Coronary artery (tissue), 2 donors: ENCODE results near the gene SUV39H2.
"Not testable (repeated sequence)": the region's sequence is repeated elsewhere in the genome, so short reads cannot be mapped to it uniquely, and the experiment has no call there.

Experiments
- DNase-seq: peaks from one replicate; pipeline ENCODE4 v3.0.0-alpha.2; 2017; ENCODE audit warnings: low spot score
- H3K27ac ChIP-seq, 2 donors: fragments of 200-600 bp; sonication (generic); one replicate each; pipeline ENCODE4 v1.5.1; 2016 to 2019
- H3K4me3 ChIP-seq: fragments of 200-600 bp; sonication (generic); 2 replicates; pipeline ENCODE4 v1.5.1; 2016; ENCODE audit warnings: mild to moderate bottlenecking, moderate library complexity
- TF ChIP-seq, protein P1 (sequence below): fragments of 200-600 bp; sonication (generic); IDR thresholded peaks from one replicate; pipeline ENCODE4 v1.5.1; 2019; ENCODE audit warnings: antibody characterized with exemption

The SUV39H2 gene

DNA sequence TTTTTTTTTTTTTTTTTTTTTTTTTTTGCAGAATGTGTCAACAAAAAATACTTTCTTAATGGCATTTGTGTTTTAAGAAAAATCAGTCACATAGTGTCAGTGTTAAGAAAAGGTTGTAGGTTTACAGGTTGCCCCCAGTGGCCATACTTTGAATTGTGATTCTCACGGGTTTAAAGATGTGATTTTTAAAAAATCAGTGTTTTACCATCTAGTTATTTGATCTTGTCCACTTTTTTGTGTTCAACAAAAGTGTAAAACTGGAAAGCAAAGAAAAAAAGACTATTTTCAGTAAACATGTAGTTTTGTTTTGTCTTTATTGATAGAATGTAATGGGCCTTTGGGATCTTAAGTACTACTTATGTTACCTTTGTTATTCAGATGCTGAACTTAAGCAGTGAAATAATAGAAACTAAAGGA, 25.7 kb downstream of the SUV39H2 start:
- H3K27ac ChIP-seq: no peak overlapping the region
- TF ChIP-seq, protein P1, sequence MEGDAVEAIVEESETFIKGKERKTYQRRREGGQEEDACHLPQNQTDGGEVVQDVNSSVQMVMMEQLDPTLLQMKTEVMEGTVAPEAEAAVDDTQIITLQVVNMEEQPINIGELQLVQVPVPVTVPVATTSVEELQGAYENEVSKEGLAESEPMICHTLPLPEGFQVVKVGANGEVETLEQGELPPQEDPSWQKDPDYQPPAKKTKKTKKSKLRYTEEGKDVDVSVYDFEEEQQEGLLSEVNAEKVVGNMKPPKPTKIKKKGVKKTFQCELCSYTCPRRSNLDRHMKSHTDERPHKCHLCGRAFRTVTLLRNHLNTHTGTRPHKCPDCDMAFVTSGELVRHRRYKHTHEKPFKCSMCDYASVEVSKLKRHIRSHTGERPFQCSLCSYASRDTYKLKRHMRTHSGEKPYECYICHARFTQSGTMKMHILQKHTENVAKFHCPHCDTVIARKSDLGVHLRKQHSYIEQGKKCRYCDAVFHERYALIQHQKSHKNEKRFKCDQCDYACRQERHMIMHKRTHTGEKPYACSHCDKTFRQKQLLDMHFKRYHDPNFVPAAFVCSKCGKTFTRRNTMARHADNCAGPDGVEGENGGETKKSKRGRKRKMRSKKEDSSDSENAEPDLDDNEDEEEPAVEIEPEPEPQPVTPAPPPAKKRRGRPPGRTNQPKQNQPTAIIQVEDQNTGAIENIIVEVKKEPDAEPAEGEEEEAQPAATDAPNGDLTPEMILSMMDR: peak; percentile 30
- DNase-seq: no peak

DNA sequence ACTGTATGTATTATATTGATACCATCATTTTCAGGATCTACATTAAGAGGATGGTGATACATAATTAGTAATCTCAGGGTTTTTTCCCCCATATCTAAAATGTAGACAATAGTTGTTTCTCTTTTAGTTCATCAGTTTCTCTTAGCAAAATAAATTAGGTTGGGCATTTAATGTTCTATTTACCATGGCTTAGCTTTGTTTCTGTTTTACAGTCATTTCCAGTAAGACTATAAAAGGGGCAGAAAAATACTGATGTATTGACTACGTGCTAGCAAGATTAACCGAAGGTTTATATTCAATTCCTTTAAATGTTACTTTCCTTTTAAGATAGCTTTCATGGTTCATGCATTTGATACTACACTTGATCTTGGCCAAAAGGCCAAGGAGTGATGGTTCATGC, 26.2 kb downstream of the SUV39H2 start:
- TF ChIP-seq, protein P1: no peak
- DNase-seq: no peak
- Histone ChIP-seq H3K27ac (no peak overlapping the region), H3K4me3 (no peak overlapping the region)

More for the DNA sequence above, 25.7 kb downstream of the SUV39H2 start:
- H3K4me3 ChIP-seq: no peak overlapping the region

DNA sequence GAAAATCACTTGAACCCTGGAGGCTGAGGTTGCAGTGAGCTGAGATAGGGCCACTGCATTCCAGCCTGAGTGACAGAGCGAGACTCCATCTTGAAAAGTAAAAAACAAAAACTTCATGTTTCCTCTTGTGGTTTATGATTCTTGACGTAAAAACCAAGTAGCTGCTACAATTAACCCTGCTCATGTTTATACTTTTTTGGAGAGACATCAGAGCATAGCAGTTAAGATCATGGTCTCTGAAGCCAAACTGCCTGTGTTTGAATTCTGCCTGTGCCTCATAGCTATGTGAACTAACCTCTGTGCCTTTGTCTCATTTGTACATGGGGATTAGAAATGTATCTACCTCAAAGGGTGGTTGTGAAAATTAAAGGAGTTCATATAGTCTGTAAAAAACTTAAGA, 27.2 kb downstream of the SUV39H2 start:
- DNase-seq: no peak
- TF ChIP-seq, protein P1: no peak

DNA sequence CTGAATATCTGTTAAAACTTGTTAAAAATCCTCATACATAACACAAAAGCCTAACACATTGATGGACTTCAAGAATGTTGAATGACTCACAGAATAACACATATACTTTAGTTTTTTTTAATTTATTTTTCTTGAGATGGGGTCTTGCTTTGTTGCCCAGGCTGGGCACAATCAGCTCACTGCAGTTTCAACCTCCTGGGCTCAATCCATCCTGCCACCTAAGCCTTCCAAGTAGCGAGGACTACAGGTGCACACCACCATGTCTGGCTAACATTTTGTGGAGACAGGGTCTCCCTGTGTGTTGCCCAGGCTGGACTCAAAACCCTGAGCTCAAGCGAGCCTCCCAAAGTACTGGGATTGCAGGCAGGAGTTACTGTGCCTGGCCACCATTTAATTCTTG, 28.1 kb downstream of the SUV39H2 start:
- TF ChIP-seq, protein P1: no peak
- no peak overlapping the region for H3K4me3 ChIP-seq
- no peak for DNase-seq
- H3K27ac ChIP-seq: no peak overlapping the region

More for the DNA sequence above, 27.2 kb downstream of the SUV39H2 start:
- Histone ChIP-seq H3K4me3 (no peak overlapping the region), H3K27ac (no peak overlapping the region)

DNA sequence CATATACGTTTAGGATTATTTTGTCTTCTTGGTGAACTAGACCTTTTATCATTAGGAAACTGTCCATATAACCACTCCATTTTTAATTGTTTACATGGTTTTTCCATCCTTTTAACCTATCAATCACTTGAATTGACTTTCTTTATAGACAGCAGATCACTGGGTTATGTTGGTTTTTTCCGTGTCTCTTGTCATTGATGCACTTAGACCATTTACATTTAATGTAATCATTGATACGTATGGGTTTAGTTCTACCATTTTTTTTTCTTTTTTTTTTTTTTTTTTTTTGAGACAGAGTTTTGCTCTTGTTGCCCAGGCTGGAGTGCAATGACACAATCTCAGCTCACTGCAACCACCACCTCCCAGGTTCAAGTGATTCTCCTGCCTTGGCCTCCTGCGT, 28.9 kb downstream of the SUV39H2 start:
- not testable (repeated sequence) for H3K4me3 ChIP-seq, H3K27ac ChIP-seq, DNase-seq

DNA sequence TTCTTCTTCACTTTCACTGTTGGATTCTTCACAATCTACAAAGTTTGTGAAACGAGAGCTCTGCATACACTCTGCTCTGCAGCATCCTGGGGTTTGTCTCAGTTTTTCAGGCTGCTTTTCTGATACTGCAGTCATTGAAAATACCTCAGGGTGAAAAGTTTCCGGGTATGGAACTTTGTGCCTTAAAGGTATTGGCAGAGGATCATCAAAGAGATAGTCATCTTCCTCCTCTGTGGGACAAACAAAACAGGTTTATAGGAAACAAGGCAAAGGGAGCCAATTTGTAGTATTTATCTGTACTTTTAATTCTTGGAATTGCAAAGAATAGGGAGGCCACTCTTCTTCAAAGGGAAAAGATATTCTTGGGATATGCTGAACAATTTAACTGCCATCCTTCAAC, 30.4 kb downstream of the SUV39H2 start:
- H3K4me3 ChIP-seq: no peak overlapping the region
- DNase-seq: no peak
- H3K27ac ChIP-seq: no peak overlapping the region
- TF ChIP-seq, protein P1: no peak

DNA sequence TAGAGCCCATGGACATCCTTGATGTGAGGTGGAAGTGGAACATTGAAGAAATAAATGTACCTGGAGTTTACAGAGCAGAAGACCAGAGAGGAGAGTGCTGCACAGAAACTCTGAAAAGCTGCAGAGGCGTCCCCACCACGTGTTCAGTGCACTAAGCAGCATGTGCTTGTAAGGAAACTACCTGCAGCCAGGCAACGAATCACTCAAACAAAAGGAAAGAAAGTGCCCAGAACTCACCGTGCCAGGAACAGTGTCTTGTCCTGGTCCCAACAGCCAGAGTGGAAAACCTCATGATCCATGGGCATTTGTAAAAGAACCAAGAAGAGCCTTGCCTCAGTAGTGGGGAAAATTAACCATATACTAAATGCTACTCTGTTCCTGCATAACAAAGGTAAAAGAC, 32.3 kb downstream of the SUV39H2 start:
- no peak overlapping the region for H3K4me3 ChIP-seq
- H3K27ac ChIP-seq: no peak overlapping the region
- TF ChIP-seq, protein P1: no peak
- DNase-seq: no peak

DNA sequence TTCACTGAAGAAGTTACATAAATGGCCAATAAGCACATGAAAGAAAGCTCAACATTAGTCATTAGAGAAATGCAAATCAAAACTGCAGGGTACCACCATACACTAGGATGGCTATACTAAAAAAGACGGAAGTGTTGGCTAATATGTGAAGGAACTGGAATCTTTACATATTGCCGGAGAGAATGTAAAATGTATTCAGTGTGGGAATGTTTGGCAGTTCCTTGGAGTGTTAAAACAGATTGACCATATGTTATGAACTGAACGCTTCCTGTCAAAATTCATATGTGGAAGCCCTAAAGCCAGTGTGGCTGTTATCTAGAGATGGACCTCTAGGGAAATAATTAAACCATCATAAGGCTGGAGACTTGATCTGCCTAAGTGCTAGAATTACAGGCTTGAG, 33.1 kb downstream of the SUV39H2 start:
- H3K27ac ChIP-seq: no peak overlapping the region
- TF ChIP-seq, protein P1: no peak
- H3K4me3 ChIP-seq: no peak overlapping the region
- DNase-seq: no peak
